ENCODE data around the gene NMT1.
A peak's percentile ranks its signal among the peaks of the same experiment; 100 is the strongest.

The NMT1 gene

GRCh38 chr17:45086391-45086790 is 25.3 kb downstream of the NMT1 start:
- DNase-seq = no peak

DNA sequence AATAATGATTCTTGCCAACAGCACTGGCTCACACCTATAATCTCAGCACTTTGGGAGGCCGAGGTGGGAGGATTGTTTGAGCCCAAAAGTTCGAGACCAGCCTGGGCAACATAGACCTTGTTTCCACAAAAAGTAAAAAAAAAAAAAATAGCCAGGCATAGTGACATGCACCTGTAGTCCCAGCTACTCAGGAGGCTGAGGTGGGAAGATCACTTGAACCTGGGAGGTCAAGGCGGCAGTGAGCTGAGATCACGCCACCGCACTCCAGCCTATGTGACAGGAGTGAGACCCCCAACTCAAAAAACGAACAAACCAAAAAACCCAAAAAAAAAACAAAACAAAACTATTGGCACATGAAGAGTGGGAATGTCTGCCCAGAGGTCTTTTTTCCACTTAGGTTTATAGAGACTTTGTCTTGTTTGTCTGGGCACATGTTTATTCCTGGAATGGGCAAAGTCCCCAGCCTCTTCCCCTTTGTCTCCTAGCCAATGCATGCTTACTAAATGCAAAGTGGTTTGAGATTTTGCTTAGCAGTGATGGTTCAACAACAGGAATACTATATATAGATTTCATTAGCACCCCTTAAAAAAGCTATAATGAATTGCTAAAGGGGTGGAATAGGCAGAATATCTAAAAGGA is 25.9 kb downstream of the NMT1 start:
- no peak for DNase-seq

DNA sequence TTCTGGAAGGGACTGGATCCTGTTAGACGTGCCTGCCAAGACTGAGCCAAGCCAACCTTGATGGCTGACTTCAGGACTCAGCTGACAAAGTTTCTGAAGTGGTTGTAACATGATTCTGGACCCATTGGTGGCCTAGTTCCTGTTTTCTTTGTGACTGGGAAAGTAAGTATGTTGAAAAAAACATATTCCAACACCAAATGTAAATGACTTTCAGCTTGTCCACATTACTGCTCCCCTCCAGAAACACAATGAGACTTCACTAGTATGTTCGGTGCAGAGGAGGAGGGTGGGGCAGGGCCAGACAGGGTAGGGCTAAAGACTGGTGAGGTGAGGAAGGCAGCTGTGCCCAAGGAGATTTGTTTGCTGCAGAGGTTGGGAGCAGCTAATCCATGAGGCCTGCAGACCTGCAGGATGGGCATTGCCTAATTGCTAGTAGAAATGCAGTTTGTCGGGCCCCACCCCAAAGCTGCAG is 26.4 kb downstream of the NMT1 start:
- DNase-seq = no peak

GRCh38 chr17:45087978-45088377 is 26.9 kb downstream of the NMT1 start:
- DNase-seq = no peak

GRCh38 chr17:45088741-45089140 is 27.6 kb downstream of the NMT1 start:
- no peak for DNase-seq

- no peak for DNase-seq
These were observed 29.6 kb downstream of the NMT1 start for GRCh38 chr17:45090711-45091110.

GRCh38 chr17:45091778-45092425 is 30.8 kb downstream of the NMT1 start:
- DNase-seq = no peak

GRCh38 chr17:45092911-45093430 is 31.9 kb downstream of the NMT1 start:
- no peak for DNase-seq

- no peak for DNase-seq
These were observed 32.5 kb downstream of the NMT1 start for GRCh38 chr17:45093444-45094110.

DNA sequence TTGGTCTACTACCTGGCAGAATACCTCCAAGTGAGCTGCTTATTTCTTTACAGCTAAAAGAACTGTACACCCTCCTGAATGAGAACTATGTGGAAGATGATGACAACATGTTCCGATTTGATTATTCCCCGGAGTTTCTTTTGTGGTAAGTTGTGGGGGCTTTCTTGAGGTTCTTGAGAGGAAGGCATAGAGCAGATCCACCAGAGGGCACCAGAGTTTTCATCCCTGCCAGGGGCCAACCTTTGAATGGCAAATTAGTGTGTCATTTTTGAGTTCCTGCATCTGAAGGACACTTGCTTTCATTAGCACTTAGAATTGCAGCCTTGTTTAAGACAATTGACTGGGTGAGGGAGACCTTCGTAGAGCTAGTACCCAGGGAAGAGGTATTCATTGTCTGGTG is 35.0 kb downstream of the NMT1 start:
- no peak for DNase-seq

- no peak for DNase-seq
These were observed 35.8 kb downstream of the NMT1 start for GRCh38 chr17:45096926-45097325.

DNA sequence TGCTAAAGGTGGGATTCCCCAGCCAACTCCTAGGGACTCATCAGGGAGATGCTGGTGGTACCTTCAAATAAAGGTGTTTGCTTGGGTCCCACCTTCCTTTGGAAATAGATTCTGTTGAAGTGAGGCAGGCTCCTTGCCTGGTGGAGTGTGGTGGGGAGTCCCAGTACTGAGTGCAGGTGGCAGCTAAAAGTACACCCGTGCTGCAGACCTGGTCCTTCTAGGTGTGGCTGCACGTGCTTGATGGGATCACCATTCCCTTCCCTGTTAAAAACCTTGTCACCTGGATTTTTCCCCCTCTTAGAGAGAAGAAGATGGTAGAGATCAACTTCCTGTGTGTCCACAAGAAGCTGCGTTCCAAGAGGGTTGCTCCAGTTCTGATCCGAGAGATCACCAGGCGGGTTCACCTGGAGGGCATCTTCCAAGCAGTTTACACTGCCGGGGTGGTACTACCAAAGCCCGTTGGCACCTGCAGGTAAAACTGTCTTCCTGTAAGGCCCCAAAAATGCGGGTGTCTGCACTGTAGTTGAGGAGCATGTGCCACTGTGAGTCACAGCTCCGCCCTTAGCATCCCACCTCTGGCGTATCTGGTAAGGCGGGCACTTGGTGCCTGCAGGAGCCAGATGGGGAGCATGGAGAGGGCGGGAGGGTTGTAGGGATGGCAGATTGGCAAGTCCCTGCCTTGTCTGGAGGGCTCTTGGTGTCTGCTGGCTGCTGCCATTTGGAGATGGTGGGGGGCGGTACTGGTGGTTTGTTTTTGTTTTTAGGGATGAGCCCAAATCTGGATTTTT is 37.2 kb downstream of the NMT1 start:
- DNase-seq = no peak

- peak; percentile 86 to 88 for DNase-seq
These were observed 37.9 kb downstream of the NMT1 start for GRCh38 chr17:45098869-45099616.

DNA sequence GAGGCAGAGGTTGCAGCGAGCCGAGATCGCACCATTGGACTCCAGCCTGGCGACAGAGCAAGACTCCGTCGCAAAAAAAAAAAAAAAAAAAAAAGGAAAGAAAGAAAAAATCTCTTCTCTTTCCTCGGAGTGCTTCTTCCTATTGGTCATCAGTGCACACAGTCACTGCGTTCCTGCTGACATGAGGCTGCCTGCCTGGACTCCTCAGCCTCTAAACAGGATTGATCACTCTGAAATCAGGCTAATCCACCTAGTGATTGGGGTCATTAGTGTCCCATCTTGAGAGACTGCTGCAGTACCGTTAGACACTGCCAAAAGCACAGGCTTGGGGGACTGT is 40.4 kb downstream of the NMT1 start:
- DNase-seq = no peak

DNA sequence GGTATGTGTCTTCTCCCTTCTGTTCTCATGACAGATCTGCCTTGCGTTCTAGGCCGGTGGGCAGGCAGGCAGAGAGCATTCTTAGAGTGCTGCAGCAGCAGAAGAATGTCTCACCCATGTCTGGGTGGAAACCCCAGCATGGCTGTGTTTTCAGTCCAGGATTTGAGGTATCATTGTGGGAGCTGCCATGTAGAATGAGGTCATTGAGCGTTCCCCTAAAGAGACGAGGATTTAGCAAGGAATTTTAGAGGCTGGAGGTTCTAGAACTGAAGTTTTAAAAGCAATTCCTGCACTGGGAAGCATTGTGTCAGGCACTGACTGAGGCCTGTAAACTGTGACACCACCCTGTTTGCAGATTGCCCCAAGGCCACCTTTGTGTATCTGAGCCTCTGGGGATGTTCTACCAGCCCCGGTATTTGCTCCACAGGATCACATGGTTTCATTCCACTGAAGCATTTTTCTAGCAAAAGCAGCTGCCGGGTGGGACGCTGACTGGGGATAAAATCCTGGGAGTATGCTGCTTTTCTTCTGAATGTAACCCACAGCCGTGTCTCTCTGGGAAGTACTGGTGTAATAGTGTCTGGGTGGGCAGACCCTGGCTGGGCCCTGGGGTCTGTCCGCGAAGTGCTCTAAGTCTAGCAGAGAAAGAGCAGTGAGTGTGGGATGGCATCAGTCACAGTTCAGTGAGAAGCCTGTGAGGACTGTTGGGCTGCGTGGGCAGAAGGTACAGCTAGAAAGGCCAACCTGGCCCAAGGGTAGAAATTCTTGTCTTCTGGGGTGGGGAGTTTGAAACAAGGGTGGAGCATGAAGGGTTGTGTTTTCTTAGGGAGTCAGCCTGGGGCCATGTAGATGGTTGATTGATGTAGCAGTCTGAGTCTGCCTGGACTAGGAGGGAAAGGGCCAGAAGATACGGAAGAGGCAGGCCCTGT is 41.0 kb downstream of the NMT1 start:
- DNase-seq = no peak

- no peak for DNase-seq
These were observed 41.7 kb downstream of the NMT1 start for GRCh38 chr17:45102856-45103255.

DNA sequence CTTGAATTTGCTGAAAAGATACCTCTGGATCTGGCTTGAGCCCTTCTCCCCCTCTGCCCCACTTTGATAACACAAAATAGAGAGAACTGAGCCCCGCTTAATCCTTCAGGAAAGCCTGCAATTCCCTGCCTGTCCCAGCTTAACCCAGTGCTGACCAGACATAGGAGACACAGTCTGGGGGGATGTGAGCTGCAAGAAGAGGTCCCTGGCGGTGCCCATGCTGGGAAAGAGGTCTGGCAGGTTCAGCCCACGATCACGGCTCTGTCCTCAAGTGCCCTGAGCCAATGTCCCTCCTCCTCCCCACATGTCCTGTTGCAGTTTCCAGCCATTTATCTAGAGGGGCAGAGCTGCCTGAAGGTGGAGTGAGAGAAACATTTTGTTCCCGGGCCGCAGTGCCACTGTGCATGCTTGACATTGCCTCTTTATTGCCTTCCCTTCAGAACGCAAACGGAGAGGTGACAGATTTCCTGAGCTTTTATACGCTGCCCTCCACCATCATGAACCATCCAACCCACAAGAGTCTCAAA is 42.2 kb downstream of the NMT1 start:
- no peak for DNase-seq

GRCh38 chr17:45104029-45104428 is 42.9 kb downstream of the NMT1 start:
- DNase-seq = no peak

DNA sequence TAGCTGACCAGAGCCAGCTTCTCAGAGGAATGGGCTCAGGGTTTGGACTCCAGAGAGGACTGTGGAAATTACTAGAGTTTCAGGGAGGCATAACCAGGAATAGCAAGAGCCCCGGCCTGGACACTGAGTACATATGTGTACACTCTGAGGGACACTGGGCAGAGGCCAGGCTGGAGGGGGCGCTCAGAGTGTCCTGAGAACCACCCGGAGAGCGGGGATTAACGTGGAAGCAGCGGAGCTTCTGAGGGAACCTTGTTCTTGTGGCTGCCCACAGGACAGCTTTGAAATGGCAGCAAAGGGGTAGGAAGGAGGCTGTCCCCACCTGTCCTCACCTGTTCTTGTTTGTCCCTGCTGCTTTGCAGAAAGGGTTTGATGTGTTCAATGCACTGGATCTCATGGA is 43.4 kb downstream of the NMT1 start:
- DNase-seq = no peak

DNA sequence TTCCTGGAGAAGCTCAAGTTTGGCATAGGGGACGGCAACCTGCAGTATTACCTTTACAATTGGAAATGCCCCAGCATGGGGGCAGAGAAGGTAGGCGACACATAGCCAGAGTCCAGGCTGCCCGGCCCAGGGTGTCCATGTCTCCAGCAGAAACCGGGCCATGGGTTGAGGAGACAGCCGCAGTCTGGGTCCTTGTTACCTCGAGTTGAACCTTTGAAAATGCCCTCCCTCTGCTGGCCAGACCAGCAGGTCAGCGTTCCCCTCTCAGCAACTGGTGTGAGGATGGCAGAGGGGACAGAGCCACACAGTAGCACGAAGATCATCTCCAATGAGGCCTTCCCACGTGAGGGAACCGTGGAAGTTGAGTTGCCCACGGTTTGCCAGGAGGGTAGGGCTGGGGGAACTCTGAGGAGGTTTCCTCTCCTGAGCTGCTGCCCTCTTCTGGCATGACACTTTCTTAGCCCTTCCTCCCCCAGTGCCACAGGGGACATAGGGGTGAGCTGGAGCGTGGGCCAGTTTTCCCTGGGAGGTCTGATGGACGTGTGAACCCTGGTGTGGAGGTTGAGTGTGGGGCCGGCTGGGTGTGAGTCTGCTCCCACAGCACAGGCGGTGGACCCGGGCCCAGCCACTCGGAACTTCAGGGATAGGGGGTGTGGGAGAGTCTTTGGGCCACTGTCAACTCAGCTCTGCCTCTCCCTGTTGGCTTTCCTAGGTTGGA is 43.9 kb downstream of the NMT1 start:
- DNase-seq = no peak

Measured in activated T-cell treated with anti-CD3 and anti-CD28 coated beads, Interleukin-2, amount 50 U/mL, for 48 hours (primary cell).